Fibroblast of skin of right biceps (primary cell): Measurements from ENCODE around the gene CDK12.

ENCODE experiments used
- DNase-seq: peaks from one replicate; pipeline ENCODE4 v3.0.0-alpha.2; 2013

CDK12 gene

GRCh38 chr17:39551879-39552278 lies 90.6 kb downstream of the CDK12 start:
- DNase-seq, result peak; percentile 38

- peak; percentile 66 for DNase-seq
These were observed 92.2 kb downstream of the CDK12 start for GRCh38 chr17:39553341-39553945.

DNA sequence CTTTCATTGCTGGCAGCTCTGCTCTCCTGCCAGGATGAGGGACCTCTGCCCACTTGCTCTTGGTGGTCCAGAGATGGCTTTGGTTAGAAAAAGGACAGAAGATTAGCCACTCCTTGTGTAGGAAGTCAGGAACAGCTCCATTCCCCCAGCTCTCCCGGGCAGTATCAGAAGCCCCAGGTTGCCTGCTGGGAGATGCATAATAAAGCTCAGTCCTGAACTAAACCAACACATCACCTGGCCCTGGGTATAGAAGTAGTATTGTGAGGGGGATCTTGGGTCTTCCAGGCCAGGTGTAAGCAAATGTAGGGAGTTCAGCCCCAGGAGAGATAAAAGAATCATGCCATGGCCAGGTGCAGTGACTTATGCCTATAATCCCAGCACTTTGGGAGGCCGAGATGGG lies 94.1 kb downstream of the CDK12 start:
- DNase-seq, result no peak

DNA sequence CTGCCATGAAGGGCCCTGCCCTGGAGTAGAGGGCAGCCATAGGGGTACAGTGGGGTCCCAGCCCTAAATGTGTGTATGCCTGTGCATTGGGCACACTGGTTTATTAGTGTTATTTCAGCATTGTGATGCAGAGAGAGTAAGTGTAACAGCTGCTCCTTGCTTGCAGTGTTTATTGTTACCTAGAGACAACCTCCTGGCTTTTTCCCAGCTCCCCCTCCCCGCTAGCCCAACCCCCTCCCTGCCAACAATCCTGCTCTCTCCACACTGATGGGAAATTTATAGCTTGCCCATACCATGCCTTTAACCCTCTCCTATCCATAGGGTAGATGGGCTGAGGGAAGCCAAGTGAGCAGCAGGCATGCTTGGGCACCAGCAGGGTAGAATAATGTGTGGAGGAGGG lies 95.1 kb downstream of the CDK12 start:
- DNase-seq, result no peak

GRCh38 chr17:39562395-39562794 lies 101.1 kb downstream of the CDK12 start:
- DNase-seq, result no peak

DNA sequence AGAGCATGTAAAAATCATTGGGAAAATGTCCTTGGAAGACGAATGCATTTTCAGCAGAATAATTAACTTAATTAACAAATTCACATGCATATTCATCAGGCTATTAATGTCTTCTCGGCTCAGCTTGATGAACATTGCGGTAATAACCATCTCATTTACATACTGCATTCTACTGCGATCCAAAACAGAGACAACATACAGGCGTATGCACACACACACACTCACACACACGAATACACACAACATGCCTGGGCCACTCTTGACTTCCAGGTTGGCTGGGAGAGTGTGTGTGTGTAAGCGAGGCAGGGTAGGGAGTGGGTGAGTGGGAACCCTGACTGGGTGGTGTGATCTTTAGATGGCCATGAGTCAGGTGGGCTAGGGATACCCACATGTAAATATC lies 101.7 kb downstream of the CDK12 start:
- DNase-seq, result no peak

DNA sequence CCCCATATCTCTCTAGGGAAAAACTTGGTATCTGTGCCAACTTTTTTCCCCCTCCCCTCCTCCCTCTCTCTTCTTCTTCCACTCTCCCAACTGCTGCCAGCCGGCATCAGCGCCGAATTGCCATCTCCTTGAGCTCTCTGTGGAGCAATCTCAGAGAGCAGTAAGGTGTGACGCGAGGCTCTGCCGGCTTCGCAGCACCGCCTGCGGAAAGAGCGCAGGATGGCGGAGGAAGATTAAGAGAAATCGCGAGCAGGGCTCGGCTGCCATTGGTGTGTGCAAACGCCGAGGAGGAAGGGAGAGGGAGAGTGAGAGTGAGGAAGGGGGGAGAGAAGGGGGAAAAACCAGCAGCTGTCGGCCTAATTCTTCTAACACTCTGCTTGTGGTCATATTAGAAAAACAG lies 102.2 kb downstream of the CDK12 start:
- no peak for DNase-seq

DNA sequence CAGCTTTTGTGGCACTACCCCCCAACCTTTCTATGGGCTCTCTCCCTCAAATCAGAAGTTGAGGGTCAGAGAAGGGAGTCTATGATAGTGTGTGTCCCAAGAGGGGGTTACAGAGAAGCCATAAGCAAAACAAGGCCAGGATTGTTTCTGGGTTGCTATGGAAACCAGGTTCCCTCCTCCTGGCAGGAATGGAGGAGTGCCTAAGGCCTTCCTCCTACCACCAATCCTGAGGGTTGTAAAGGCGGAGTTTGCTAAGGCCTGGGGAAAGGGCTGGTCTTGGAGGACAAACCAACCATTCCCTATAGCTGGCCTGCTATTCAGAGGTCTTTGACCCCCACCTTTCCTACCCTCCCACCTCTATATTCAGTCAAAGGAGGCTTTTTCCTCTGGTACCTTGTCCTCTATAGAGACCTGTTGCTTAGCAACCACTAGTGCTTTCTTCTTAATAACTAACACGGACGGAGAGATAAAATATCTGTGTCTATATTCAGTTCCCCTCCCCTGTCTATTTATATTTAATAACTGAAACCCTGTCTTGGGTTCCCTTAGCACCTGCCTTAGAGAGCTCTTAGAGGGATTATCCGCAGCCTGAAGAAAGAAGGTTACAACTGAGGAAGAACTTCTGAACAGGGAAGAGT lies 103.0 kb downstream of the CDK12 start:
- no peak for DNase-seq

DNA sequence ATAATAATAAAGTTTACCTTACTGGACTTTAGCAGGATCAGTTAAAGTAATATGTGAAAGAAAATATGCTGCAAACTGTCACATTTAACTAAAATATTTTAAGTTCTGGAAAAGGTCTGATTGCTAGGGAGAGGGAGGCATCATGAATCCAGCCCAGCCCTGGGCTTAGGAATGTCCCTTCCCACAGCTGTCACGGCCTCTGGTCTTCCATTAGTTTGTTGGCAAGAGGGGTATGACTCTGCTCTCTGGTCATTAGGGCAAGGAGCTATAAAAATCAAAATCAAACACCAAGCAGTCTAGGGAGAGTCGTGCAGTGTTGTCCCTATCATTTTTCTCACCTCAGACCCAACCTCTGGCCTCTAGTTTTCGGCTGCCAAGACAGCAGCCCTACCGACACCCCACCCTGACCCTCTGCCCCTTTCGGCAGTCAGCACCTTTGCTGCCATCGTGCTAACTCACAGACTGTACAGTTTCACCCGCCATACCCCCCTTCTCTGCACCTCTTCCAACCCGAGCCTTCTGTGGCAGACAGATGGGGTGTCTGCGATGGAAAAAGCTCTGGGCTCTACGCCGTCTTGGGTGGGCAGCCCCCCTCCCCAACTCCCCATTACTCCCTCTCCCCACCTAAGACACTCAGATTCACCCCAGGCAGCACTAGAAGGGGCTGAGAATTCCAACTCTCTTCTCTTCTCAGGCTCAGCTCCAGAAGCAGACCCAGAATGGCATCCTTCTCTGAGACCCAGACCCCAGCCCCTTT lies 105.0 kb downstream of the CDK12 start:
- no peak for DNase-seq

GRCh38 chr17:39568702-39569101 lies 107.4 kb downstream of the CDK12 start:
- DNase-seq, result no peak

DNA sequence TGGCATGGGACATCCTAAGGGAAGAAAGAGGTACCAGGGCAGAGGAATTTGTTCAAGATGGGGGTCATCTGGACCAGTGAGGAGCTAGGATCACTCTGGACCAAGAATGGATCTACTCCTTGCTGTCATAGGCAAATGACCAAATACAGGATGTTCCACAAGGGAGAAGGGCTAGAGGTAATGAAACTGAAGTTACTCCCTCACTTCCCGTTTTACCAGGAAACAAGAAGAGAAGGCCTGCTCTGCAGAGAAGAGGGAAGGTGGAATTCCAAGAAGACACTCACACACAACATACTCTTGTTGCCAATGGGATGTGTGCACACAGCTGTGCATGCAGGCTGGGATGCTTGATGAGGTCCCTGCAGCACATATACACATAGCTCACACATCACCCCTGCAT lies 107.8 kb downstream of the CDK12 start:
- DNase-seq, result no peak

DNA sequence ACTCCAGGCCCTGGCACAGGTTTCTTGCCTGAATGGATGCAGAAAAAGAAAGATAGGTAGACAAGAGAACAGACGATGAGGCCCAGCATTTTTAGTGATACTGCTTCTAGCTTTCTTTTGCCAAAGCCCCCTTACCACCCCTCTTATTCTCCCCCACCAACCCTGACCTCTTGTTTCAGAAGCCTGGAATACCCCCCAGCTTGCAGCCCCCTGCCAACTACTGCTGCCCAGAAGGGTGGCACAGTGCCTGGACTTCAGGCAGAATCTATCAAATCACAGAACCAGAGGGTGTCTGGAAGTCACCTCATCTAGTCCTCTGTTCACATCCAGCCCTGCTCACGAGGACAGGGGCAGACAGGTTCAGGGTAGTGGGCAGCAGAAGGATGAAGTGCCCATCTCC lies 110.8 kb downstream of the CDK12 start:
- DNase-seq, result no peak

- peak; percentile 61 for DNase-seq
These were observed 112.4 kb downstream of the CDK12 start for GRCh38 chr17:39573447-39574298.

DNA sequence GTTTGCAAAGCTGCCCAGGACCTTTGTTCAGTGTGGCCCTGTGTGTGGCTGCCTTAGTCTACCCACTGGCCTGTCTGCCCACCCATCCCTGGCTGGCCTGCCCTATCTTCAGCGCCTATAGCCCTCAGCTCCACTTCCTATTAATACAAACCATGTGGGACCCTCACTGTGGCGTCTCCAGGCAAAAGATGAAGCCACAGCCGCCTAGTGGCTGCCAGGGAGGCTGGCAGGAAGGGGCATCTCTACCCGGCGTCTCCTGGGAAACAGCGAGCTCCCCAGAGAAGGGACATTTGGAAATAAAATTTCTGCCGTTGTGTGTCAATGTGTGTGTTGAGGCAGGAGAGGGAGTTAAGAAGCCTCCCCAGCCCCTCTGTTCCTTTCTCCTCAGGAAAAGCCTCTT lies 114.9 kb downstream of the CDK12 start:
- DNase-seq, result peak; percentile 19

- DNase-seq, result no peak
These were observed 117.0 kb downstream of the CDK12 start for GRCh38 chr17:39578272-39578671.

- no peak for DNase-seq
These were observed 118.2 kb downstream of the CDK12 start for GRCh38 chr17:39579318-39580081.

GRCh38 chr17:39580082-39580468 lies 118.8 kb downstream of the CDK12 start:
- no peak for DNase-seq

- no peak for DNase-seq
These were observed 119.9 kb downstream of the CDK12 start for GRCh38 chr17:39581071-39581758.

DNA sequence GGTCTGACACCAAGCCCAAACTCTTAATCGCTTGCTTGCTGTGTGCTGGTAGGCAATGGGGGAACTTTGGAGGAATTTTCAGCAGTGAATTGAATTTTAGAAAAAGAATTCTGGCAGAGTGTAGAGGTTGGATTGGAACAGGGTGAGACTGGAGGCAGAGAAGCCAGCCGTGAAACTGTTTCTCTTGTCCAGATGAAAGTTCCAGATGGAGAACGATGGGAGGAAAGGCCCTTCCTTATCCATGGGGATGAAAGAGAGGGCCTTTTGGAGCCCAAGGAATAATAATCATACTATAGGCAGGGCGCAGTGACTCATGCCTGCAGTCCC lies 120.4 kb downstream of the CDK12 start:
- no peak for DNase-seq

DNA sequence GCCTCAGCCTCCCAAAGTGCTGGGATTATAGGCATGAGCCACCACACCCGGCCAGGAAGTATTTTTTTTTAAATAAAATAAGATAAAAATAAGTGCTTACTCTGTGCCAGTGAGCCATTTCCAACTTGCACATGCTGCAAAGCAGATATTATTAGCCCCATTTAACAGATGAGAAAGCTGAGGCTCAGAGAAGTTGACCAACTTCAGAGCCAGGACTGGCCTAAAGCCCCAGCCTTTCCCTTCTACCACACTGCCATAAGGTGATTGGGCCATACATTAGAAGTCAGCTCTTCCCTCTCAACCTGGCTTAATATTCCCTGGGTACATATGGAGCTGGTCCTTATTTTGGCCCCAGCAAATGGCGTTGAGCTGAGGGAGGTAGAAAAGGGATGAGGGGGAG lies 121.4 kb downstream of the CDK12 start:
- no peak for DNase-seq
